Islet precursor cell (in vitro differentiated cells): ENCODE results near the gene ITM2B.

ENCODE experiments used
- DNase-seq: peaks from one replicate; pipeline ENCODE4 v3.0.0-alpha.2; 2018

Gene ITM2B

DNA sequence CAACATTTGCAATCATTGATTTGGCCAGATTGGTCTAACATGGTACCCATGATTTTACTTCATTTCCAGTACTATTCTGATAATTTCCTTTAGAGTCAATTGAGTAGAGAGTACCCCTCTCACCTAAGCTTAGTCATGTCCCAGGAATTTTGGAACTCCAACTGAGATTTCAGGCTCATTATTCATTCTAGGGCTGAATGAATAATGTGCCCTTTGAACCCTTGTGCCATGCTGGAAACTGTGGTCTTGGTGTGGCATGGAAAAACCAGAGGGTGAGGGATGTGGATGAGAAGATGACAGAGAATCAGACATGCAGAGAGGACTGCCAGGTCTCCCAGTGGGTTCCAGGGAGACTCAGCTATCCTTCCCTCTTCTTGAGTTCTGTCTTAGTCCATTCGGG, 30.2 kb downstream of the ITM2B start:
- no peak for DNase-seq

DNA sequence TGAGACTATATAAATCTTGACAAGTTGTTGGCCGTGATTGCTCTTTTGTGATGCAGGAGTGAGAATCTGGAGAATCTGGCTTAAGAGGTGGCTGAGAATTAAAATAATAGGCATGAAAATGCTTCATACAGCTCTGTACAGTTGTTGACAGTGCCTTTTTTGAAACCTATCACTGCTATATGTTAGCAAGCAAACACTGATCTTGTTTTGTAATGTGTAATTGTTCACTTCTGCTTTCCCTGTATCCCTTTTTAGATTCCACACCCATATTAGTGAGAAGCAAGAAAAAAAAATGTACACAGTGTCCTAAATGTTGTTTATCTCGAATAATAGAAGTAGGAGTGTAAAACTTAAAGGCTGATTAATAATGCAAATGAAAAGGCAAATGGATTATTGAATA, 31.1 kb downstream of the ITM2B start:
- no peak for DNase-seq

DNA sequence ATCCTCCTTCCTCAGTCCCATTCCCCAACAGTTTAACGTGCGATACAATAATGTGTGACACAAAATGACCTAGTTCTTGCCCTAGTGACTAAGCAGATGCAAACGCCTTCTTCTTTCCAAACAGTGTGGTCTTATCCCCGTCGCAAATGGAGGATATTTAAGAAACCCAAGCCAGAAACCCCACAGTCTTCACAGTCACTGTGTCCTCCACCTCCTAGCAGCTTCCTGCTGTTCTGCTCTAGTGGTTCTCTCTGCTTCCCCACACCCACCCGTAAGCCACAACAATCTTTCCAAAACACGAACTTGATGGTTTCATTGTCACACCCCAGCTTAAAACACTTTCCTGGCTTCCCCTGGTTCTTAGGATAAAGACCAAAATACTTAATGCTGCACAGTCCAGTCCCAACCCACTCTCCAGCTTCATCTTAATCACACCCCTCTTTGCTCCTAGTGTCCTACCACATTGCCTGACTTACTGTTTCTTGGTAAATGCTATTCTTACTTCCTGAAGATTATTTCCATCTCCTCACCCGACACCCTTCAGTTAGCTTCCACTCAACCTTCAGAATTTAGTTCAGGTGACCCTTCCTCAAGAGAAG, 32.3 kb downstream of the ITM2B start:
- no peak for DNase-seq

DNA sequence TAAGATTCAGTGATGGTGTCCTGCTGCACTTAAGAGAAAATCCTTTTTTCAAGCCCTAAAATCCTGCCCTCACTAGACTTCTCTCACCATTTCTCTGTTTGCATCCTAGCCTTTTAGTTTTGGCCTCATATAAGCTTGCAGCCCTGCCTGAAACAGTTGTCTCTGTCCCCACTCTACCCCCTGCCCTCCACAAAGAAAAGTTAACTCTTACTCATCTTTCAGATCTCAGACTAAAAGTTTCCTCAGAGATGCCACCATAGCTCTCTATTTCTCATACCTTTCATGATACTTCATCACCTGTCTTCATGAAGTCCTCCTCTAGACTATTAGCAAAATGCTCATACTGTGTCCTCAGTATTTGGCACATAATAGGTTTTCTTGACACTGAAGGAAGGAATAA, 33.1 kb downstream of the ITM2B start:
- DNase-seq: no peak

DNA sequence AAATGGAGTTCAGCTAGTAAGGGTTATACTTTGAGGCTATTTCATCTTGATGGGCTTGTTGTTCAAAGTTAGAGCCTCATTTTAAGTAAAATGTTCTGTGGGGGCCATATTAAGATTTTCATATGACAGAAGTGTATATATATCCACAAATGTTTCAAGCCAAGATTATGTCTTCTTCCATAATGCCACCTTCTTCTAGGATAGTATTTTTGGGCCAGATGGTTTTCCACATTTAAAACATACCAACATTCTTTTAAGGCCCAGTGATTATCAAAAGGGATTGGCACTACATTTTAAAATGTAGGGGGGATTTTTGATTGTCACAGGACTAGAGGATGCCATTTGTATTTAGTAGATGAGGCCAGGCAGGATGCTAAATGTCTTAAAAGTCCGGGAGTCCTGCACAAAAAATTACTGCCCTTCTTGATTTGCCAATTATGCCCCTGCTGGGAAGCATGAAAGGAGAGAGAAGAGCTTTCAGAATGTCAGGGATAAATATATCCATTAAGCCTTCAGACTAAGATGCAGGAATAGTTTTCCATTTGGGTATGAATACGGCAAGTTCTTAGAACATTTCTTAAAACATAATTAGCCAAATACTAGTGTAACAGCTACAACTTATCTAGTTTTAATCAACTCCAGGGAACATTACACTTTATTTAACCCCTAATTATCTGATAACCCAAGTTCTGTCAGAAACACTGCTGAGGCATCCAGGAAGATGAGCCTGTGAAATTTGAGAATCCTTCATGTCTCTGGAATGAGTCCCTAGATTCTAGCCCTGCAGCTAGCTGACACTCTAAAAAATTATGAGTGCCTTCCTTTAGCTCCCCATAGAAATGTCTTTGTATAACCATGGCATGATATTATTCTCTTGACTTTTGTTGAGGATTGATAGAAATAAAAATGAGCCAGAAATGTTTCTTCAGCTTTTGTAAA, 34.0 kb downstream of the ITM2B start:
- DNase-seq: no peak

DNA sequence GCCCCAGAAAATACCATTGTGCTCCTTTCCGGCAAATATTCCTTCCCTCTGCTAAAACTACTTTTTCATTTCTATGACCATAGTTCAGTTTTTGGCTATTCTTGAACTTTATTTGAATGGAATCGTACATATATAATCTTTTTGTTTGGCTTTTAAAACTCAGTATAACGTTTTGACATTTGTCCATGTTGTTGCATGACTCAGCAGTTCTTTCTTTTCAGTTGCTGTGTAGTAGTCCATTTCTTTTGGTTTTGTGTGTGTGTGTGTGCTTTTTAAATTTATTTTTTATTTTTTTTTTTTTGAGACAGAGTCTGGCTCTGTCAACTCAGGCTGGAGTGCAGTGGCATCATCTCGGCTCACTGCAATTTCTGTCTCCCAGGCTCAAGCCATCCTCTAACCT, 35.0 kb downstream of the ITM2B start:
- no peak for DNase-seq

DNA sequence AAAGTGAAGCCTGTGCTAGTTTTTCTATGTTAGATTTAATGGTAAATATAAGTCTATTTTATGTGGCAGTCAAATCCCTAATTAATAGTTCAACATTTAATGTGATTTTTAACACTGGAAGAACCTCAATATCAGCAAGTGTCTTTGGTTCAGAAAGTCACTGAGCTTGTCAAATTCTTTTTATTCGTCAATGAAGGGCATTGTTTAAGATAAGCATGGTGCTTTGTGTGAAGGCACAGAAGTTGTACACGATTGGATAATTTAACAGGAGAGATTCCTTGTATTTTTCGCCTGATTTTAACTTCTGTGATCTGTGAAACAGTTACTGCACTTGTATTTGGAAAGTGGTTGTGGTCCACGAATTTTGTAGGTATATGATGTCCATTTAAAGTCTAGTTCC, 40.3 kb downstream of the ITM2B start:
- no peak for DNase-seq

DNA sequence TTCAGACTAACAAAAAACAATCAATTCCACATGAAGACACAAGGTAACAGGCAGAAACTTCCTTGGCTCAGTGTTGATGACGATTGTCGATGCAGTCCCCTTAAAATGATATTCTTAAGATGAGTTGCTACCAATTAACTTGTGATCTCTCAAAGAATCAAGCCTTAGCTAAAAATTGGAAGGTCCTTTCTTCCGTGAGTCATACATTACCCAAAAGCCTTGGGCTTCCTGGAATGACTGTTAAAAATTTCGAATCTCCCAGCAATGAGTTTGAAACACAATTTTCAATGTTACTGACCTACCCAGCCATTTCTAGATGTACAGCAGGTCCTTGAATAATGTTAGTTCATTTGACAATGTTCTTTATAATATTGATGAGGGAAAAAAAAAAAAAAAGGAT, 42.5 kb downstream of the ITM2B start:
- no peak for DNase-seq

DNA sequence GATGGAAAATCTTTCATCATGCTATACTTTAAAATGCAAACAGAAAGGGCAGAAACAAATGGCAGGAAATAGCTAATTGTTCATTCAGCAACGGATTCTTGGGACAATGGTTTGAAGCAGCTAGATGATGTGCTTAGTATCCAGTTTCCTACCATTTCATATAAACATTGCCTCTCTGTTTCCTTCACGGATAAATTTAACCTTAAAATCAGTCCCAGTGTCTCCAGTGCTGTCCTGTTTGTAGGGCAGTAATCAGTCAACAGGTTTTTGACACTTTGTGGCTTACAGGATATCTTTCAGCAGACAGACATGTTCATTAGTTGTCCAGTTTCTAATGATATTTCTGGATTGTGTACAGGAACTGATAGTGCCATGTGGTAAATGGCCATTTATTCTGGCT, 45.8 kb downstream of the ITM2B start:
- no peak for DNase-seq

DNA sequence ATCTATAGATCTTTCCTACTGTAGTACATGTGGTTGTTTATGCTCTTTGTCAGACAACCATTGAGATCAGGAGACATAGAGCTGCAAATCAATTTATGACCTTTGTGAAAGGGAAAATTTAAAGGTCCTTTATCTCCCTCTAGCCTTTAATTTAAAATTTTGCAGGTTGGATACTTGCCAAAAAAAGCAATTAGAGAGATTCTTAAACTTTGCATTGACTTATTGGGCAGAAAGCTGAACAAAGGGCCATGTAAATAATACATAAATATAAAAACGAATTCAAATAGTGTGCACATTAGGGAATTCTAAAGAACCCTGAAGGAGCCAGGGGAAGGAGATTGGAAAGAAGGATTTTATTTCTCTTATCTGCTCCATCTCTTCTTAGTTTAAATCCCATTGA, 48.5 kb downstream of the ITM2B start:
- no peak for DNase-seq

DNA sequence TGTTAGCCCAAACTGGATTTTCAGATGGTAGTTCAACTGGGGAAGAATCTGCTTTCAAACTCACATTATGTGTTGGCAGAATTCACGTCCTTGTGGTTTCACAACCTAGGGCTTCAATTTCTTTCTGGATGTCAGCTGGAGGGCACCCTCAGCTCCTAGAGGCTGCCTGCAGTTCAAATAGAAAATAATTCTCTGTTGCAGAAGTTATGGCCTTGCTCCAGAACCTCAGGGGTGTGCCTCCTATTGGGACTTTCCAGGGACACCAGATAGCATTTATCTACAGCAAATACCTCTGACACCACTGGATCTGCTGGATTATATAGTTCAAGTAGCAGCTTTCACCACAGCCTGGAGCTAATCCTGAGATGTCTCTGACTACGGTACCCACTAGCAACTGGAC, 58.7 kb downstream of the ITM2B start:
- no peak for DNase-seq

DNA sequence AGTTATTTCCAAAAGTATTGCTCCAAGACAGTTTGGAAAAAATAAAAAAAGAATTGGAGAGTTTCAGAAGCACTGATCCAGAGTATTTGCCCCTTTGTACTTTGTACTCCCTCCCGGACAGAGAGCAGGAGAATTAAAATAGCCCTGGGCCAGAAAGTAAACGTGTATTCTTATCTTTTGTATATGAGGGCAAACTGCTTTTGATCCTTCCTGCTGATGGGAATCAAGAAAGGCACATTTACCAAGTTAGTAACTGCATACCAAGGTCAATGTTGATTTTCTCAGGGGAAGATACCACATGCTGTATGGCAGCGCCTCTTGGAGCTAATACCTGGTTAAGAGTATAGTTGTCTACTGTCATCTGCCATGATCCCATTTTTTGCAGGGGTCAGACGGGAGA, 59.6 kb downstream of the ITM2B start:
- no peak for DNase-seq

DNA sequence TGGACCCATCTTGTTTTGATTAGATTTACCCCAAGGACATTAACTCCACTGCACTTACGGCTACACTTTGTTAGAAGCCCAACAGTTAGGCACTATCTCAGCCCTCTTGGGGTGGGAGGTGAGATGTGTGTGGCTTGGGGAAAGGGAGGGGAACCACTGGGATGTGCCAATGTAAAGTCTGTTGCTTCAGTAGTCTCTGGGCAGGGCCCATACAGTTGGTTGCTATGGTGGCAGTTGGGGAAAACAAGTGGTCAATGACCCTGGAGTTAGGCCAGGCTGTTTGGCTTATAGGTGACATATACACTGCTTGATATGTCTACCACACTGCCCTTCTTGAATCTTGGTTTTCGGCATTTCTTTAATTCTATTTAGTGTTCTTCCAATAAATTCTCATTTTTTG, 61.6 kb downstream of the ITM2B start:
- no peak for DNase-seq

DNA sequence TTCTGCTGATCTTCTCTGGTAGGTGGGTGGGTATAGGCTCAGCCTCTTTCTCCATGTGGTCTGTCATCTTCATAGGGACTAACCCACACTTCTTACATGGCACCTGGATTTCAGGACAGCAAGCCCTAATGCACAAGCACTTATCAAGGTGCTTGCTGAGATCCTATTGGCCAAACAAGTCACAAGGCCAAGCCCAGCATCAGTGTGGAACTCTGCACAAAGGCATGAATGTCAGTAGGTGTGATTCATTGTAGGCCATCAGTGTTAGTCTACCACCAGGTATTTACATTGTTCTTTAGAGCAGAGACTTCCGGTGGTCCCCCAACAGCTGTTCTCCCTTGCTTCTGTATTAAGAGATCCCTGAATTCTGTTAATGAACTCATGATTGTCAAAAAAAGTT, 62.3 kb downstream of the ITM2B start:
- DNase-seq: no peak

DNA sequence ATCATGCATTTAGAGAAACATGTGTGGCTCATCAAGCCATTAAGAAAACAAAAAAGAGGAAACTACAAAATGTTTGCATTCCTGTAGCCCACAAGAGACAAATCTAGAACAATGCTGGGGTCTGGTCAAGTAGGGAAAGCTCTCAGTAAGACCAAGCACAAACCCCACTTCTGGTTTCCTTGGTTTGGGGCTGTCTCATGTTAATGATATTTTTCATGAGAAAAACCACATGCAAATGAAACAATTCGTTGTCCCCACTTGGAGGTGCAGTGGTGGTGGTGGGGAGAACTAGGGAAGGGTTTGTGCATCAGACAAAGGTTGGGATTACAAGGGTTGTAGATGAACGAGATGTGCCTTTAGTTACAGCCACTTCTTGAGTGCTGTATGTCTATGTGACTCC, 63.5 kb downstream of the ITM2B start:
- DNase-seq: no peak

DNA sequence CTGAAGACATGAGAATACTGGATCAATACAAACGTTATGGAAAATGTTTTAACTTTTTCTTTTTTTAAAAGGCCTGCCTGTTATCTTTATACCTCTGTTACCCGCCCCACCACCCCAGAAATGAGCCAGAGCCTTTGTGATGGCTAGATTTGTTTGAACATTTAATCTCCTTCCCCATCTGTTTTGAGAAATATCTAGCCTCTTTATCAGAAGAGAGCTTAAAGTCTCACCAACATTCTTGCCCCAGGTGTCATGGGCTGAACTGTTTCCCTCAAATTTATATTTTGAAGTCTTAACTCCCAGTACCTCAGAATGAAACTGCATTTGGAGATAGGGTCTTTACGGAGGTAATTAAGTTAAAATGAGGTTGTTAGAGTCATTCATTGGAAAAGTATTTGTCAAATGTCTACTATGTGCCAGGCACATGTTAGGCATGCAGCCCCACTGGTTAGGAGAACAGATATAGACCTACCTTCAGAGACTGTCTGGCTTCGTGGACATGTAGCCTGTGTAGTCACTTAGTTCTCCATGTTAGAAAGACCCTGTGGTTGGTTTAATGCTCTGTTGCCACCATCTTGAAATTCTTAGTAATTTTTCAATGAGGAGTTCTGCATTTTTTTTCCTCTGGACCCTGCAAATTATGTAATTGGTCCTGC, 64.3 kb downstream of the ITM2B start:
- peak; percentile 77 for DNase-seq

DNA sequence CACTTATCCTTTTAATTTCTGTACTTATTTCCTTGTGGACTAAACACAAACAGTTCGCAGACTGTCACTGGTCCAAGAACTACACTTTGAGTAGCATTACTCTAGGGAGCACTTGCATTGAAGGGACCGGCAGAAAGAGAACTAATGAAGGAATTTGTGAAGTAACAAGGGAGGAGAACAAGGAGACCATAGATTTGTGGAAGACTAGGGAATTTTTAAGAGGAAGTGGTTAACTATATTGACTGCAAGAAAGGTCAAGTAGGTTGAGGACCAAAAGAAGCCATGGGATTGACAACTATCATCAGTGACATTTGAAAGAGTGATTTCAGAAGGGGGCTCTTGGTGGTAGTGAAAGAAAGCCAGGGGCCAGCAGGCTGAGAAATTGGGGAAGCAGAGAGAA, 66.6 kb downstream of the ITM2B start:
- DNase-seq: no peak

DNA sequence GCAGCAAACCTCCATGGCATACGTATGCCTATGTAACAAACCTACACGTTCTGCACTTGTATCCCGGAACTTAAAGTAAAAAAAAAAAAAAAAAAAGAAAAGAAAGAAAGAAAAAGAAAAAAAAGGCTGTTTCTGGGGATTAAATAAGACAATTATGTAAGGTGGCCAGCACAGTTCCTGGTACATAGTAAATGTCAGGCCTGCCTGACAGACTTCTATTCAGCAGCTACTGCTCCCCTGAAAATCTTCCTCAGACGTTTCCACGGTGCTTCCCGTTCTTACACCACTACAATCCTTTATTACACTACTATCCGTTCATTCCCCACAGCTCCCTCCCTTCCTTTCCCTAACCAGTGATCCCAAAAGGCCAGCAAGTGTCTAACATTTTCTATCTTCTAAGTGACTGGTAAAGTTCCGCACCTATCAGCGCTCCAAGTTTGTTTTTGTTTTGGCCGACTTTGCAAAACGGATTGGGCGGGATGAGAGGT, 69.9 kb downstream of the ITM2B start:
- no peak for DNase-seq

DNA sequence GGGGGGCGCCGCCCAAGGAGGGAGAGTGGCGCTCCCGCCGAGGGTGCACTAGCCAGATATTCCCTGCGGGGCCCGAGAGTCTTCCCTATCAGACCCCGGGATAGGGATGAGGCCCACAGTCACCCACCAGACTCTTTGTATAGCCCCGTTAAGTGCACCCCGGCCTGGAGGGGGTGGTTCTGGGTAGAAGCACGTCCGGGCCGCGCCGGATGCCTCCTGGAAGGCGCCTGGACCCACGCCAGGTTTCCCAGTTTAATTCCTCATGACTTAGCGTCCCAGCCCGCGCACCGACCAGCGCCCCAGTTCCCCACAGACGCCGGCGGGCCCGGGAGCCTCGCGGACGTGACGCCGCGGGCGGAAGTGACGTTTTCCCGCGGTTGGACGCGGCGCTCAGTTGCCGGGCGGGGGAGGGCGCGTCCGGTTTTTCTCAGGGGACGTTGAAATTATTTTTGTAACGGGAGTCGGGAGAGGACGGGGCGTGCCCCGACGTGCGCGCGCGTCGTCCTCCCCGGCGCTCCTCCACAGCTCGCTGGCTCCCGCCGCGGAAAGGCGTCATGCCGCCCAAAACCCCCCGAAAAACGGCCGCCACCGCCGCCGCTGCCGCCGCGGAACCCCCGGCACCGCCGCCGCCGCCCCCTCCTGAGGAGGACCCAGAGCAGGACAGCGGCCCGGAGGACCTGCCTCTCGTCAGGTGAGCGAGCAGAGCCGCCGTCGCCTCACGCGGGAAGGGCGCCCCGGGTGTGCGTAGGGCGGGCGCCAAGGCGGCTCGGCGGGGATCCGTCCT, 70.5 kb downstream of the ITM2B start, which contains the start of gene RB1:
TSS of gene RB1 (plus strand) at position 393 of the 784 bp plus-strand sequence. CDS start at position 555, 162 bp downstream.
- DNase-seq: peak; percentile 85

DNA sequence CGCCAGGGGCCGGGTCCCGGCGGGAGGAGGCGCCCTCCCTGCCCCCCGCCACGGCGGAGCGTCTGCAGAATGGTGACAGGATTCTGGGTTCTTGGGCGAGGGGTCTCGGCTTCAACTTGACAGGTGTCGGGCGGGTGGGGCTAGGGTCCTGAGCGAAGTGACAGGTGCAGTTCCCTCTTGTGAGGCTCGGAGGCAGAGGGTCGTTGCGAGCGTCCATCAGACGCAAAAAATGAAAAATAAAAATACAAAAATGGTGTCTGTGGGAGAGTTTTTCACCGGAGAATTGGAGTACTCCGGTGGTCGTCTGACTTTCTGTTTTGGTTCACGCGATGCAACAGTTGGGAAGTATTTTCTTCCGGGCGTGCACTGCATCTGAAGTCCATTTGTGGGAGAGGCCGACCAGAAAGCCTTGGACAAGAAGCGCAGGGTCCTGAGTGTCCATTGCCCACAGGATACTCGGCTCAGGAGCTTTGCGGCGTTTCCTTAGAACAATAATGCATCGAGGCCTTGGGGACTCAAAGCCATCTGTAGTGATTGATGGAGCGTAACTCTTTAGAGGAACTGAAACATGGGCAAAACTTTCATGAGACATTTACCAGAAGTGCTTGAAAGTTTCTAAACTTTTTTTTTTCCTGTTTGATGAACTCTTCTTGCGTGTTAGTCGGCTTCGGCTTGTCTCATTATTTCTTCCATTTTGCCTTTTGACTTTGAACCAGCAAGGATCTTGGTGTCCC, 71.3 kb downstream of the ITM2B start:
- DNase-seq: no peak

DNA sequence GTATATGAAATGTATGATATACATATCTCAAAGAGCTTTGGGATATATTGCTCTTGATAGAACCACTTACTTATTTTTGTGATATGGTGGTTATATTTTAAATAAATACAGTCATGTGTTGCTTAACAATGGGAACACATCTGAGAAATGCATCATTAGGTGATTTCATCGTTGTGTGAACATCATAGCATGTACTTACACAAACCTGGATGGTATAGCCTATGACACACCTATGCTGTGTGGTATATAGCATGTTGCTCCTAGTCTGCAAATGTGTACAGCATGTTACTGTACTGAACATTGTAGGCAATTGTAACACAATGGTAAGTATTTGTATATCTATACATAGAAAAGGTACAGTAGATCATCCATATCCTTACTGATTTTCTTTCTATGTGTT, 78.2 kb downstream of the ITM2B start:
- DNase-seq: no peak

DNA sequence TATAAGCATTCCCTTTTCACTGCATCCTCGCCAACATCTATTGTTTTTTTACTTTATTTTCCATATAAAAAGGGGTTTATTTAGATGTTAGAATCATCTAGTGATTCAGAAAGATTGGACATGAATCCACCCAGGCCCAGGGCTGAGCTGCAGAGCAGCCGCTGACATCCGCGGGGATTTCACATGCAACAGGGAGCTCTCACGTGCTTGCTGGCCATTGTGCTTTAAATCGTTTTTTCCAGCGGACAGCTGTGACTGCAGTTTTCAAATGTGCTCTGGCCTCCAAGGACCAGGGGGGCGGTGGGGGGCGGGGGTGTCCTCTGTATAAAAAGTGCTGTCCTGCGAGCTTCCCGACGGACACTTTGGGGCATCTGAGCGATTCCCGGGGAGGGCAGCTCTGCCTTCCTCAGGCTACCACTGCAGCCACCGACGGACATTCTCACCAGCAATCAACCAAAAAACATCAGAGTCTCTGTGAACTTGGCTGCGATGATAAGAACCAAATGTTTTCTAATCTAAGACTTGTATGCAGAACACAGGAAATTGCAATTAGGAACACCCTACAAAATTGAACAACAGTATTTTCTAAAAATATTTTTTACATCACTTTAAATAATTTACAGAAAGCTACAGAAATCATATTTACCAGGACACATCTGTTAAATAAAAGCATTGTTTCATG, 83.1 kb downstream of the ITM2B start:
- no peak for DNase-seq
